ENCODE data around the gene PRKCZ. TPM values are rescaled to one million over a fixed set of nuclear protein-coding genes. Genes with fewer than 3 reads are reported as not detected.

The PRKCZ gene
- total RNA-seq, 1 donor from 2014 or later: 3.5 TPM

GRCh38 chr1:2192031-2192995 is 142.1 kb downstream of the PRKCZ start:
- intact Hi-C loops (cut with micrococcal nuclease): loop anchor here (10.0 kb wide), 1 partner anchor 112 kb away; no protein-coding TSS in a partner anchor

GRCh38 chr1:2193514-2194281 is 143.5 kb downstream of the PRKCZ start:
- intact Hi-C loops (cut with micrococcal nuclease): loop anchor here (2.0 to 10.0 kb wide), 2 partner anchors 111 to 353 kb away; no protein-coding TSS in a partner anchor

GRCh38 chr1:2194319-2194897 is 144.2 kb downstream of the PRKCZ start, which contains the start of gene FAAP20:
FAAP20 (minus strand) TSS chr1:2194772; CDS start chr1:2194749, 23 bp downstream.
- intact Hi-C loops (cut with micrococcal nuclease): loop anchor here (2.0 to 10.0 kb wide), 2 partner anchors 110 to 352 kb away; no protein-coding TSS in a partner anchor

- intact Hi-C loops (cut with micrococcal nuclease): loop anchor here (1.0 to 10.0 kb wide), 4 partner anchors 10 to 352 kb away; partner anchors contain the start of gene PEX10
These were observed 144.9 kb downstream of the PRKCZ start for GRCh38 chr1:2194898-2195673.

- intact Hi-C loops (cut with micrococcal nuclease): loop anchor here (1.0 to 10.0 kb wide), 4 partner anchors 10 to 351 kb away; partner anchors contain the start of gene PEX10
These were observed 145.6 kb downstream of the PRKCZ start for GRCh38 chr1:2195785-2196184.

GRCh38 chr1:2196901-2197638 is 146.9 kb downstream of the PRKCZ start:
- intact Hi-C loops (cut with micrococcal nuclease): loop anchor here (10.0 kb wide), 1 partner anchor 108 kb away; no protein-coding TSS in a partner anchor

- intact Hi-C loops (cut with micrococcal nuclease): loop anchor here (10.0 kb wide), 1 partner anchor 107 kb away; no protein-coding TSS in a partner anchor
These were observed 147.5 kb downstream of the PRKCZ start for GRCh38 chr1:2197707-2198165.

- intact Hi-C loops (cut with micrococcal nuclease): loop anchor here (10.0 kb wide), 1 partner anchor 106 kb away; no protein-coding TSS in a partner anchor
These were observed 148.4 kb downstream of the PRKCZ start for GRCh38 chr1:2198571-2198970.

- intact Hi-C loops (cut with micrococcal nuclease): loop anchor here (1.0 to 10.0 kb wide), 2 partner anchors 106 to 182 kb away; no protein-coding TSS in a partner anchor
These were observed 149.0 kb downstream of the PRKCZ start for GRCh38 chr1:2199042-2199810.

- intact Hi-C loops (cut with micrococcal nuclease): no loop called here
These were observed 150.2 kb downstream of the PRKCZ start for GRCh38 chr1:2200308-2200943.

- intact Hi-C loops (cut with micrococcal nuclease): no loop called here
These were observed 150.9 kb downstream of the PRKCZ start for GRCh38 chr1:2201062-2201461.

- intact Hi-C loops (cut with micrococcal nuclease): no loop called here
These were observed 151.9 kb downstream of the PRKCZ start for GRCh38 chr1:2202008-2202575.

GRCh38 chr1:2202843-2203601 is 152.8 kb downstream of the PRKCZ start:
- intact Hi-C loops (cut with micrococcal nuclease): no loop called here

GRCh38 chr1:2203671-2204414 is 153.6 kb downstream of the PRKCZ start:
- intact Hi-C loops (cut with micrococcal nuclease): loop anchor here (2.0 kb wide), 4 partner anchors 27 to 383 kb away; partner anchors contain the start of genes PANK4 and PRXL2B

- intact Hi-C loops (cut with micrococcal nuclease): loop anchor here (1.0 to 5.0 kb wide), 7 partner anchors 9 to 382 kb away; partner anchors contain the start of genes PANK4 and PRXL2B
These were observed 154.4 kb downstream of the PRKCZ start for GRCh38 chr1:2204415-2205190.

Measured in T-helper 2 cell treated with Interferon-gamma antibody and Interleukin-4, amounts not matched to agents 100 ng/mL and 5 ng/mL, for 36 hours (primary cell).